SK-N-MC (cell line): ENCODE measurements around the gene FBLN2.

Source experiments
- EZH2 ChIP-seq: fragments of 200-600 bp; sonication (generic); IDR thresholded peaks from one replicate; pipeline ENCODE4 v1.6.1; 2017; ENCODE audit warnings: antibody characterized with exemption
- FOXP2 ChIP-seq: optimal IDR thresholded peaks from 2 replicates; pipeline ENCODE3; 2011; ENCODE audit warnings: mild to moderate bottlenecking, moderate library complexity; ENCODE audit not compliant: insufficient read depth; ENCODE audit errors: extremely low read length, control extremely low read depth
- POLR2AphosphoS5 ChIP-seq: IDR thresholded peaks from 2 replicates; pipeline ENCODE4 v1.6.1; 2012; ENCODE audit warnings: mild to moderate bottlenecking, low read depth, low read length, borderline replicate concordance

GRCh38 chr3:13583251-13584180, 34.6 kb downstream of the FBLN2 start:
- TF ChIP-seq POLR2AphosphoS5 = no peak
- no peak for TF ChIP-seq EZH2
- TF ChIP-seq FOXP2 = no peak
